DMS114 treated with DMSO at 0.1 percent for 48 hours (cell line): Measurements from ENCODE around the gene IGSF6.

Experiments used
- DNase-seq: peaks from one replicate; lab custom pipeline; 2025; ENCODE audit not compliant: unreplicated experiment; lab: John Stamatoyannopoulos, UW

Gene IGSF6

GRCh38 chr16:21602785-21603184 is 49.6 kb downstream of the IGSF6 start:
- DNase-seq: no peak

GRCh38 chr16:21600031-21600773 is 52.2 kb downstream of the IGSF6 start:
- DNase-seq: no peak

GRCh38 chr16:21599122-21600030 is 53.0 kb downstream of the IGSF6 start, which contains the start of gene METTL9:
Gene METTL9 (plus strand): TSS chr16:21599577. CDS start chr16:21599734, 157 bp downstream.
- peak; percentile 79 for DNase-seq

- DNase-seq: no peak
These were observed 53.7 kb downstream of the IGSF6 start for GRCh38 chr16:21598701-21599121.

- no peak for DNase-seq
These were observed 54.2 kb downstream of the IGSF6 start for GRCh38 chr16:21598206-21598605.

GRCh38 chr16:21597561-21598030 is 54.8 kb downstream of the IGSF6 start:
- DNase-seq: no peak

- DNase-seq: no peak
These were observed 58.7 kb downstream of the IGSF6 start for GRCh38 chr16:21593530-21594289.

- no peak for DNase-seq
These were observed 60.2 kb downstream of the IGSF6 start for GRCh38 chr16:21592191-21592590.

GRCh38 chr16:21590796-21591195 is 61.6 kb downstream of the IGSF6 start:
- no peak for DNase-seq

GRCh38 chr16:21590287-21590686 is 62.1 kb downstream of the IGSF6 start:
- DNase-seq: no peak

GRCh38 chr16:21589551-21589950 is 62.9 kb downstream of the IGSF6 start:
- DNase-seq: no peak
